Measurements from ENCODE around the gene FOXL2.

DNA sequence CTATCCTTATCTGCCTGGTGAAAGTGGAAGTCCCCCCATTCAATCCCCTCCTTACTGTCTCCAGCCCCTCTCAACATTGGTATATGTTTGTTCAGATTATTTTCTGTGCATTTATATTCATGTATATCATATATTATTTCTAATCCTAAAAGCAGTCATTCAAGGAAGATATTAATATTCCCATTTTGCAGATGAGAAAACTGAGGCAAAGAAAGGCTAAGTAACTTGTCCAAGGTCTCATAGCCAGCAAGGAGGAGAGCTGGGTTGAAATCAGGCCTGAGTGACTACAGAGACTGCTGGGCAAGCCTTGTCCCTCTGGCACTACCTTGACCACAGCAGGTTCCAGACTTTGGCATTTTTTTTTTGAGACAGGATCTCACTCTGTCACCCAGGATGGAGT is 29.1 kb upstream of the FOXL2 start:
- TF ChIP-seq, protein P1, sequence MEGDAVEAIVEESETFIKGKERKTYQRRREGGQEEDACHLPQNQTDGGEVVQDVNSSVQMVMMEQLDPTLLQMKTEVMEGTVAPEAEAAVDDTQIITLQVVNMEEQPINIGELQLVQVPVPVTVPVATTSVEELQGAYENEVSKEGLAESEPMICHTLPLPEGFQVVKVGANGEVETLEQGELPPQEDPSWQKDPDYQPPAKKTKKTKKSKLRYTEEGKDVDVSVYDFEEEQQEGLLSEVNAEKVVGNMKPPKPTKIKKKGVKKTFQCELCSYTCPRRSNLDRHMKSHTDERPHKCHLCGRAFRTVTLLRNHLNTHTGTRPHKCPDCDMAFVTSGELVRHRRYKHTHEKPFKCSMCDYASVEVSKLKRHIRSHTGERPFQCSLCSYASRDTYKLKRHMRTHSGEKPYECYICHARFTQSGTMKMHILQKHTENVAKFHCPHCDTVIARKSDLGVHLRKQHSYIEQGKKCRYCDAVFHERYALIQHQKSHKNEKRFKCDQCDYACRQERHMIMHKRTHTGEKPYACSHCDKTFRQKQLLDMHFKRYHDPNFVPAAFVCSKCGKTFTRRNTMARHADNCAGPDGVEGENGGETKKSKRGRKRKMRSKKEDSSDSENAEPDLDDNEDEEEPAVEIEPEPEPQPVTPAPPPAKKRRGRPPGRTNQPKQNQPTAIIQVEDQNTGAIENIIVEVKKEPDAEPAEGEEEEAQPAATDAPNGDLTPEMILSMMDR (conservative IDR thresholded peaks at IDR 0.05; ENCODE audit: low read depth, low read length) = no peak
- no peak for TF ChIP-seq MXI1 (IDR thresholded peaks at IDR 0.05; ENCODE audit: borderline replicate concordance, low read depth, low read length)
- TF ChIP-seq MAZ (IDR thresholded peaks at IDR 0.05; ENCODE audit: borderline replicate concordance, low read depth, low read length) = no peak
- TF ChIP-seq POLR2A (IDR thresholded peaks at IDR 0.05; ENCODE audit: low read depth, low read length) = no peak
